ENCODE results near the gene ANKRD16.

The ANKRD16 gene

DNA sequence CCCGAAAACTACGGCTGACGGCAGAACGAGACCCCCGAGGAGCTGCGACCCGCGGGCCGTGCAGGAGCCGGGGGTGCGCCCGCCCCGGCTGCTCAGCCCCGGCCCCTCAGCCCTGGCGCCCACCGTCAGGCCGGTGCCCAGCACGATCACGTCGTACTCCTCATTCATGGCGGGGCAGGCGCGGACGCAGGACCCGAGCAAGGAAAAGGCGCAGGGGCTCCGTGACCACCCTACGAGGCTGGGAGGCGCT lies 76.7 kb downstream of the ANKRD16 start:
- Histone ChIP-seq H3K4me1 (ENCODE audit: control insufficient read depth in 1 of 2, insufficient read depth in 1 of 2, low read depth in 1 of 2, low read length in 1 of 2) (peaks cover 45 to 46% of the 10 kb centered on the region in 2 experiments), H3K4me3 (ENCODE audit: low read depth in 1 of 2, low read length in 1 of 2) (peak overlapping the region; percentile 98 to 100), H3K27me3 (no peaks in the 10 kb centered on the region), H3K36me3 (peaks cover 4% of the 10 kb centered on the region), H3K9me3 (no peaks in the 10 kb centered on the region), H3K27ac (peak overlapping the region; percentile 98)
- TF ChIP-seq, protein P1, sequence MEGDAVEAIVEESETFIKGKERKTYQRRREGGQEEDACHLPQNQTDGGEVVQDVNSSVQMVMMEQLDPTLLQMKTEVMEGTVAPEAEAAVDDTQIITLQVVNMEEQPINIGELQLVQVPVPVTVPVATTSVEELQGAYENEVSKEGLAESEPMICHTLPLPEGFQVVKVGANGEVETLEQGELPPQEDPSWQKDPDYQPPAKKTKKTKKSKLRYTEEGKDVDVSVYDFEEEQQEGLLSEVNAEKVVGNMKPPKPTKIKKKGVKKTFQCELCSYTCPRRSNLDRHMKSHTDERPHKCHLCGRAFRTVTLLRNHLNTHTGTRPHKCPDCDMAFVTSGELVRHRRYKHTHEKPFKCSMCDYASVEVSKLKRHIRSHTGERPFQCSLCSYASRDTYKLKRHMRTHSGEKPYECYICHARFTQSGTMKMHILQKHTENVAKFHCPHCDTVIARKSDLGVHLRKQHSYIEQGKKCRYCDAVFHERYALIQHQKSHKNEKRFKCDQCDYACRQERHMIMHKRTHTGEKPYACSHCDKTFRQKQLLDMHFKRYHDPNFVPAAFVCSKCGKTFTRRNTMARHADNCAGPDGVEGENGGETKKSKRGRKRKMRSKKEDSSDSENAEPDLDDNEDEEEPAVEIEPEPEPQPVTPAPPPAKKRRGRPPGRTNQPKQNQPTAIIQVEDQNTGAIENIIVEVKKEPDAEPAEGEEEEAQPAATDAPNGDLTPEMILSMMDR (IDR thresholded peaks at IDR 0.05), result no peak

DNA sequence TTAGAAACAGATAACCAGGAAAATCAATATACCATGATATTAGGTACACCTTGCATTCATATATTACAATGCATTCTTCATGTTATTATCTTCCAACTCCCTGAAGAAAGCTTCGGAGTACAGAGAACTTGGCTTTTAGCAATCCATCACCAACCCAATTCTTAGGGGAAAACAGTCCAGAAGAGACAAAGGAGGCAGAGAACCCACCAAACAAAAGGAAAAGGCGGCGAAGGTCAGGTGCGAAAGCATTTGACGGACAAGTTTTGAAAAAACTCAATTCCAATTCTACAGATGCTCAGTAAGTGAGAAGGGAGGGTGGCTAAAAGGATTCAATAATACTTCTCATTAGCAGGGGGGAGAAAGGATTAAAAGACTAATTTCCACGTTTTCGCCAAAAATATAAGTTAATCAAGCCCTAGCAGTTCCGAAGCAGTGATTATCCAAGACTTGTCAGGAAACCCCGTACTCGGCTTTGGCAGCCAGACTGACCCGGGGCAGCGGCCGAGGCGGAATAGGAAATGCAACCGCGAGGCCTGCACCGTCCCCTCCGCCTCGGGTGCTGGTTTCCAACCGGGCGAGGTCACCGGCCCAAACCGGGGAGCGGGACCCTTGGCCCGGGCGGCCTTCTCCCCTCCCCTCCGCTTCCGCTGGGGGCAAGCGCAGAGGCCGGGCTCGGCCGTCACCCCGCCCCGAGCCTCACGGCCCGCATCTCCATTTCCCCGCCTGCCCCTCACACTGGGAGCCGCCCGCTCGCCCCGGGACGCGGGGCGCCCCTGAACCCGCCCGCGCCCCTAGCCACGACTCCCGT lies 77.2 kb downstream of the ANKRD16 start:
- Histone ChIP-seq H3K27me3 (no peaks in the 10 kb centered on the region), H3K4me3 (ENCODE audit: low read depth in 1 of 2, low read length in 1 of 2) (peak overlapping the region; percentile 98 to 100), H3K9me3 (no peaks in the 10 kb centered on the region), H3K36me3 (peaks cover 4% of the 10 kb centered on the region), H3K4me1 (ENCODE audit: control insufficient read depth in 1 of 2, insufficient read depth in 1 of 2, low read depth in 1 of 2, low read length in 1 of 2) (peaks cover 45 to 46% of the 10 kb centered on the region in 2 experiments), H3K27ac (peak overlapping the region; percentile 98)
- TF ChIP-seq, protein P1 (IDR thresholded peaks at IDR 0.05), result no peak
